ENCODE results near the gene EPHB1.

DNA sequence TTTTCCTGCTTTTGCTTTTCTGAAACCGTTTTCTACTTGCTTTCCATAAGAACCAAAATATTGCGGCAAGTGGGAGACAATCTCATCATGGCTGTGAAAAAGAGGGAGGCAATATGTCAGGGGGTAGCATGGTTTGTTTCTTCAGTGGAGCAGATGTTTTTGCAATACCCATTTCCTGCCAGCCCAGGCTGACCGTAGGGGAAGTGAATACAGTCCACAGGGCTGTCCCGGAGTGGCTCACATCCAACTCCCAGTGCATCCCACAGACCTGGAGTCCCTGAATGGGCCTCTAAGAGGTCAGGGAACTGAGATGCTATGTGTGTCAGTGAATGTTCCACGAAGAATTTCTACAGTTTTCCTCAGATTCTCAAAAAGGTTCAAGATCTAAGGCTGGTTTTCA is 69.6 kb downstream of the EPHB1 start:
- TF ChIP-seq EZH2phosphoT487 (IDR thresholded peaks at IDR 0.05; ENCODE audit: insufficient read depth, low read depth) = no peak
- no peak for TF ChIP-seq EZH2 (IDR thresholded peaks at IDR 0.05; ENCODE audit: insufficient read depth, poor library complexity, severe bottlenecking)
